NCI-H1105 treated with DMSO at 0.1 percent for 48 hours (cell line): Measurements from ENCODE around the gene GIPC2.
"Not testable (repeated sequence)": the region's sequence is repeated elsewhere in the genome, so short reads cannot be mapped to it uniquely, and the experiment has no call there.

Experiments used
- DNase-seq: peaks from one replicate; lab custom pipeline; 2025; lab: John Stamatoyannopoulos, UW

The GIPC2 gene

GRCh38 chr1:78068681-78069283 is 23.0 kb downstream of the GIPC2 start:
- DNase-seq, result no peak

- DNase-seq, result no peak
Measured at GRCh38 chr1:78069784-78070183, 24.0 kb downstream of the GIPC2 start.

GRCh38 chr1:78070210-78070609 is 24.4 kb downstream of the GIPC2 start:
- peak; percentile 18 for DNase-seq

GRCh38 chr1:78070758-78071157 is 25.0 kb downstream of the GIPC2 start:
- DNase-seq, result peak; percentile 8

- no peak for DNase-seq
Measured at GRCh38 chr1:78071696-78072095, 25.9 kb downstream of the GIPC2 start.

GRCh38 chr1:78072216-78072615 is 26.4 kb downstream of the GIPC2 start:
- DNase-seq, result no peak

GRCh38 chr1:78073441-78073840 is 27.7 kb downstream of the GIPC2 start:
- no peak for DNase-seq

GRCh38 chr1:78075621-78076020 is 29.9 kb downstream of the GIPC2 start:
- DNase-seq, result no peak

GRCh38 chr1:78078358-78078757 is 32.6 kb downstream of the GIPC2 start:
- DNase-seq, result no peak

GRCh38 chr1:78079580-78079979 is 33.8 kb downstream of the GIPC2 start:
- no peak for DNase-seq

- DNase-seq, result no peak
Measured at GRCh38 chr1:78080767-78081166, 35.0 kb downstream of the GIPC2 start.

- DNase-seq, result no peak
Measured at GRCh38 chr1:78081980-78082860, 36.5 kb downstream of the GIPC2 start.

GRCh38 chr1:78084639-78085038 is 38.9 kb downstream of the GIPC2 start:
- DNase-seq, result not testable (repeated sequence)

GRCh38 chr1:78086697-78087096 is 40.9 kb downstream of the GIPC2 start:
- no peak for DNase-seq

GRCh38 chr1:78088015-78088414 is 42.2 kb downstream of the GIPC2 start:
- DNase-seq, result no peak

GRCh38 chr1:78088486-78088885 is 42.7 kb downstream of the GIPC2 start:
- DNase-seq, result no peak

- no peak for DNase-seq
Measured at GRCh38 chr1:78089010-78089409, 43.2 kb downstream of the GIPC2 start.

- no peak for DNase-seq
Measured at GRCh38 chr1:78090472-78091133, 44.8 kb downstream of the GIPC2 start.

- no peak for DNase-seq
Measured at GRCh38 chr1:78091215-78091813, 45.5 kb downstream of the GIPC2 start.

GRCh38 chr1:78091886-78092285 is 46.1 kb downstream of the GIPC2 start:
- no peak for DNase-seq

- no peak for DNase-seq
Measured at GRCh38 chr1:78092643-78093042, 46.9 kb downstream of the GIPC2 start.

GRCh38 chr1:78093560-78093959 is 47.8 kb downstream of the GIPC2 start:
- DNase-seq, result no peak

- no peak for DNase-seq
Measured at GRCh38 chr1:78094639-78095038, 48.9 kb downstream of the GIPC2 start.
